ENCODE measurements around the gene SPEF1. TPM values are rescaled to one million over a fixed set of nuclear protein-coding genes. Genes with fewer than 3 reads are reported as not detected.

The SPEF1 gene
- total RNA-seq, 1 donor from 2014 or later = 0.22 TPM

GRCh38 chr20:3819411-3820047, 38.3 kb upstream of the SPEF1 start:
- H3K27ac Mint-ChIP-seq (ENCODE audit: unreplicated experiment) = peak overlapping the region; percentile 87
- no peak for TF ChIP-seq CTCF (IDR thresholded peaks at IDR 0.05; ENCODE audit: partially characterized antibody, unreplicated experiment)
- peaks cover 11% of the 10 kb centered on the region for H3K27me3 Mint-ChIP-seq (ENCODE audit: unreplicated experiment)

GRCh38 chr20:3818155-3819151, 37.2 kb upstream of the SPEF1 start:
- H3K36me3 Mint-ChIP-seq (ENCODE audit: unreplicated experiment) = no peaks in the 10 kb centered on the region
- peak overlapping the region; percentile 87 for H3K27ac Mint-ChIP-seq (ENCODE audit: unreplicated experiment)
- H3K4me1 Mint-ChIP-seq (ENCODE audit: low read depth, unreplicated experiment) = peaks cover 15% of the 10 kb centered on the region
- peaks cover 11% of the 10 kb centered on the region for H3K27me3 Mint-ChIP-seq (ENCODE audit: unreplicated experiment)
- peak overlapping the region; percentile 81 for H3K4me3 Mint-ChIP-seq (ENCODE audit: unreplicated experiment)
- peak; percentile 78 for DNase-seq
- H3K9me3 Mint-ChIP-seq (ENCODE audit: unreplicated experiment) = peaks cover 15% of the 10 kb centered on the region
- peak; percentile 82 for TF ChIP-seq CTCF (IDR thresholded peaks at IDR 0.05; ENCODE audit: partially characterized antibody, unreplicated experiment)

More at GRCh38 chr20:3819411-3820047, 38.3 kb upstream of the SPEF1 start:
- no peak for DNase-seq
- H3K9me3 Mint-ChIP-seq (ENCODE audit: unreplicated experiment) = peaks cover 15% of the 10 kb centered on the region
- peaks cover 15% of the 10 kb centered on the region for H3K4me1 Mint-ChIP-seq (ENCODE audit: low read depth, unreplicated experiment)
- no peaks in the 10 kb centered on the region for H3K36me3 Mint-ChIP-seq (ENCODE audit: unreplicated experiment)
- peak overlapping the region; percentile 81 for H3K4me3 Mint-ChIP-seq (ENCODE audit: unreplicated experiment)

GRCh38 chr20:3815703-3816315, 34.6 kb upstream of the SPEF1 start:
- Mint-ChIP-seq H3K9me3 (ENCODE audit: unreplicated experiment) (peaks cover 20% of the 10 kb centered on the region), H3K27me3 (ENCODE audit: unreplicated experiment) (peaks cover 7% of the 10 kb centered on the region), H3K27ac (ENCODE audit: unreplicated experiment) (no peak overlapping the region), H3K4me1 (ENCODE audit: low read depth, unreplicated experiment) (peaks cover 24% of the 10 kb centered on the region), H3K36me3 (ENCODE audit: unreplicated experiment) (no peaks in the 10 kb centered on the region), H3K4me3 (ENCODE audit: unreplicated experiment) (no peak overlapping the region)
- DNase-seq = no peak
- no peak for TF ChIP-seq CTCF (IDR thresholded peaks at IDR 0.05; ENCODE audit: partially characterized antibody, unreplicated experiment)

- H3K9me3 Mint-ChIP-seq (ENCODE audit: unreplicated experiment) = peaks cover 19% of the 10 kb centered on the region
- peaks cover 7% of the 10 kb centered on the region for H3K27me3 Mint-ChIP-seq (ENCODE audit: unreplicated experiment)
- no peak overlapping the region for H3K4me3 Mint-ChIP-seq (ENCODE audit: unreplicated experiment)
- TF ChIP-seq CTCF (IDR thresholded peaks at IDR 0.05; ENCODE audit: partially characterized antibody, unreplicated experiment) = no peak
- no peak for DNase-seq
- peaks cover 24% of the 10 kb centered on the region for H3K4me1 Mint-ChIP-seq (ENCODE audit: low read depth, unreplicated experiment)
- no peaks in the 10 kb centered on the region for H3K36me3 Mint-ChIP-seq (ENCODE audit: unreplicated experiment)
- no peak overlapping the region for H3K27ac Mint-ChIP-seq (ENCODE audit: unreplicated experiment)
Measured at GRCh38 chr20:3814928-3815495, 33.8 kb upstream of the SPEF1 start.
